ENCODE data around the gene TMEM123. TPM values are rescaled to one million over a fixed set of nuclear protein-coding genes. Genes with fewer than 3 reads are reported as not detected.

Gene TMEM123
- total and polyA plus RNA-seq, 10 of the 15 experiments (the other 5 are each of a cell fraction or from before 2014, with no cell fraction given): 35.1 to 667 (median 123) TPM

- in situ Hi-C loops (cut with MboI): no loop called here
- peaks cover 0 to 2% of the 10 kb centered on the region in 2 experiments; a peak in 2 of 4 replicates for H3K36me3 ChIP-seq (ENCODE audit: control insufficient read depth in 2 of 2, insufficient read depth in 2 of 2, low read length in 1 of 2)
- H3K27ac ChIP-seq (ENCODE audit: control insufficient read depth, insufficient read depth): no peak overlapping the region
- H3K79me2 ChIP-seq (ENCODE audit: control insufficient read depth, insufficient read depth, low read length): peaks cover 24% of the 10 kb centered on the region
- CTCF ChIA-PET: interaction anchor here (0.6 to 2.9 kb wide), 5 partner anchors 8 to 110 kb away, joined by 3 to 18 read pairs (median 3); no protein-coding TSS in a partner anchor
- no peak for TF ChIP-seq ETV6 (conservative IDR thresholded peaks at IDR 0.05 in 1 of 2, IDR thresholded peaks at IDR 0.05 in 1 of 2; ENCODE audit: borderline replicate concordance in 1 of 2, low read depth in 1 of 2)
- no peak for TF ChIP-seq RUNX3 (IDR thresholded peaks at IDR 0.05; ENCODE audit: low read length)
- no peak for TF ChIP-seq STAT3 (IDR thresholded peaks at IDR 0.05; ENCODE audit: low read depth, low read length)
- no peak for TF ChIP-seq GABPA (IDR thresholded peaks at IDR 0.05; ENCODE audit: low read depth)
- TF ChIP-seq KDM1A (IDR thresholded peaks at IDR 0.05; ENCODE audit: borderline replicate concordance): no peak
- TF ChIP-seq BHLHE40 (IDR thresholded peaks at IDR 0.05; ENCODE audit: borderline replicate concordance in 1 of 2, low read depth in 2 of 2, low read length in 1 of 2): no peak
- TF ChIP-seq SPI1 (IDR thresholded peaks at IDR 0.05; ENCODE audit: borderline replicate concordance, insufficient read depth, low read depth, low read length): no peak
- TF ChIP-seq TAF1 (IDR thresholded peaks at IDR 0.05; ENCODE audit: borderline replicate concordance, low read depth, low read length): no peak
- TF ChIP-seq PAX8 (IDR thresholded peaks at IDR 0.05): no peak
- TF ChIP-seq CREM (IDR thresholded peaks at IDR 0.05; ENCODE audit: low read depth): no peak
- TF ChIP-seq REST (IDR thresholded peaks at IDR 0.05; ENCODE audit: low read depth, low read length): no peak
- no peak for TF ChIP-seq MEF2A (IDR thresholded peaks at IDR 0.05; ENCODE audit: insufficient read depth, low read depth, low read length)
- RAD21 ChIA-PET (ENCODE audit: unreplicated experiment): interaction anchor here (0.7 to 1.2 kb wide), 4 partner anchors 19 to 79 kb away, joined by 3 to 4 read pairs (median 4); no protein-coding TSS in a partner anchor
- no peak for FAIRE-seq
- ATAC-seq: no peak
- SMC1A ChIA-PET (ENCODE audit: uncharacterized antibody, unreplicated experiment): interaction anchor here (0.8 to 1.2 kb wide), 4 partner anchors 19 to 37 kb away, joined by 3 read pairs; no protein-coding TSS in a partner anchor
- no peaks in the 10 kb centered on the region for H4K20me1 ChIP-seq (ENCODE audit: control insufficient read depth, insufficient read depth)
- H3K9ac ChIP-seq (ENCODE audit: control insufficient read depth, insufficient read depth, low read length): no peak overlapping the region
- no peak for DNase-seq (ENCODE audit: low read depth, low spot score)
- no TSS peak for BruUV-seq (replicated peaks)
- H3K27me3 ChIP-seq (replicated peaks in 1 of 2; ENCODE audit: control insufficient read depth in 2 of 2, insufficient read depth in 2 of 2, low read length in 1 of 2): no peaks in the 10 kb centered on the region
- H2AFZ ChIP-seq (ENCODE audit: control insufficient read depth, low read depth, low read length): no peak overlapping the region
- H3K4me2 ChIP-seq (ENCODE audit: control insufficient read depth, insufficient read depth): no peak overlapping the region
- intact Hi-C loops (cut with micrococcal nuclease; ENCODE audit: unreplicated experiment): no loop called here
- 0% methylated on average over 1 of the region's 1 CpG for WGBS (ENCODE audit: insufficient coverage, insufficient replicate concordance, low lambda C conversion rate, missing lambda C conversion rate)
- POLR2A ChIA-PET: interaction anchor here (0.7 kb wide), 1 partner anchor 90 kb away, joined by 4 read pairs; no protein-coding TSS in a partner anchor
- H3K4me3 ChIP-seq: no peak overlapping the region
- peaks cover 8% of the 10 kb centered on the region for H3K9me3 ChIP-seq (replicated peaks; ENCODE audit: control insufficient read depth, insufficient read depth, low read length)
- peaks cover 34% of the 10 kb centered on the region for H3K4me1 ChIP-seq (ENCODE audit: control insufficient read depth, insufficient read depth, low read length)
Observed at GRCh38 chr11:102427068-102427467, 25.5 kb downstream of the TMEM123 start.

Data from GM12878 (cell line).